NCI-H446 (cell line): ENCODE measurements around the gene PDCD1.
"Not testable (repeated sequence)": the region's sequence is repeated elsewhere in the genome, so short reads cannot be mapped to it uniquely, and the experiment has no call there.

ENCODE experiments used
- DNase-seq, 2 experiments: peaks; one replicate each; lab custom pipeline; 2025; lab: John Stamatoyannopoulos, UW

The PDCD1 gene

DNA sequence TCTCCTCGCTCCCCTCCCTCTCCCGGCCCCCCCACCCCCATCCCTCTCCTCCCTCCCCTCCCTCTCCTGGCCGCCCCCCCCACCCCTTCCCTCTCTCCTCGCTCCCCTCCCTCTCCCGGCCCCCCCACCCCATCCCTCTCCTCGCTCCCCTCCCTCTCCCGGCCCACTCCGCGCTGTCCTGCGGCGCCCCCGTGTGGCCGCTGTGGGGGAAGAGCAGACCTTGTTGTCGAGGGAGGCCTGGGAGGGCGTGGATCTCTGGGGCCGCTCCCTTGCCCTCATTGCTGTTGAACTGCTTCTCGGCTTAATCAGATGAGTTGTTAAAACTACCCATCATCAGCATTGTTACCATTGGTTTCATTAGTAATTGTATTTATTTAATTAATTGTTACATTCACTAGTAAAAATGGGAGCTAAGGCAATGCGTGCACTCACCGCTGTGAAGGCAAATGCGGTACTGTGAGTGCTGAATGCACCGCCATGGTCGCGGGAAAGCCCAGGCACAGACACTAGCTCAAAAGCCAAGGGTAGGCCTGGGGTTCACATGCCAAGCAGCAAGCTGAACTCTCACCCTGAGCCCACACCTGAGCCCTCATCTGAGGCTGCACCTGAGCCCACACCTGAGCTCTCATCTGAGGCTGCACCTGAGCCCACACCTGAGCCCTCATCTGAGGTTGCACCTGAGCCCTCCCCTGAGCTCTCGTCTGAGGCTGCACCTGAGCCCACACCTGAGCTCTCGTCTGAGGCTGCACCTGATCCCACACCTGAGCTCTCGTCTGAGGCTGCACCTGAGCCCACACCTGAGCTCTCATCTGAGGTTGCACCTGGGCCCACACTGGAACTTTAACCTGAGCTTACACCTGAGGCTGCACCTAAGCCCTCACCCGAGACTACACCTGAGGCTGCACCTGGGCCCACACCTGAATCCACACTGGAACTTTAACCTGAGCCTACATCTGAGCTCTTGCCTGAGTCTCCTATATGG is 19.6 kb upstream of the PDCD1 start:
- peak; percentile 66 to 80 for DNase-seq

DNA sequence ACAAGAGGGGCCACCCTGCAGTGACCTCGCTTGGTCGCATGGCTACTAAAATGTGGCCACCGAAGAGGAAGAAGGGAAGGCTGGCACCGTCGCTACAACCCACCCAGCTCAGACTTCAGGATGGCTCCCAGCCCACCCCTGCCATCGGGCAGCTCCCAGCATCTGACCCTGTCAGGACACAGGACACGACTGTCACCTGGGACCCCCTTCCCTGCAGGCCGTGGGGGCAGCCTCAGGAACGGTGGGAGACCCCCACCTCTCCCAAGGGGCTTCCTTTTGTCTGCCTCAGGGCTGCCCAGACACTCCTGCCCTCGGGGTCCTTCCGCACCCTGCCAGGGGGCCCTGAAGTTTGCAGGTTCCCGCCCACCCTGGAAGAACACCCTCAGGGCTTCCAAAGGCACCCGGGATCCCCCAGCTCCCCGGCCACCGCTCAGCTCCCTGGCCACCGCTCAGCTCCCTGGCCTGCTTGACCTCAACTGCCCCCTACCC is 18.5 kb upstream of the PDCD1 start:
- DNase-seq = no peak

DNA sequence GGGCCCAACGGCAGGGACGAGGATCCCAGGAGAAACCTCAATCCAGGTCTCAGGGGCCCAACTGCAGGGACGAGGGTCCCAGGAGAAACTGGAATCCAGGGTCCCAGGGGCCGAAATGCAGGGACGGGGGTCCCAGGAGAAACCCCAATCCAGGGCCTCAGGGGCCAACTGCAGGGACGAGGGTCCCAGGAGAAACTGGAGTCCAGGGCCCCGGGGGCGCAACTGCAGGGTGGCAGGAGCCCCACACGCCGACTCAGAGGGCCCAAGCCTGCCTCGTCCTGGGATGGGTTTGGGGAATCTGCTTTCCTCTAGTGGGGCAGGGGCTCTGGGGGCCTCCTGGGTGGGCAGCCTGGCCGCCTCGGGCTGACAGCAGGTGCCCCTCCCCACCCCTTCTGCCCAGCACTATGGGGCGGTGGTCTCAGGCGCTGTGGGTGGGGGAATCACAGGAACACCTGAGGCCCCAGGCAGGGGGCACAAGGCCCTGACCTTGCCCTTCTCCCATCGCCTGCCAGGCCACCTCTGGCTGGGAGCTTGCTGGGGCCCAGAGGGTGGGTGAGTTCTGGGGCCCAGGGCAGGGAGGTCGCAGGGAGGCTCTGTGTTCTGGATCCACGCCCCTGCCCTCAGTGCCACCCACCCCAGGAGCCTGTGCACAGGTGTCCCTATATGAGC is 18.0 kb upstream of the PDCD1 start:
- DNase-seq = no peak

DNA sequence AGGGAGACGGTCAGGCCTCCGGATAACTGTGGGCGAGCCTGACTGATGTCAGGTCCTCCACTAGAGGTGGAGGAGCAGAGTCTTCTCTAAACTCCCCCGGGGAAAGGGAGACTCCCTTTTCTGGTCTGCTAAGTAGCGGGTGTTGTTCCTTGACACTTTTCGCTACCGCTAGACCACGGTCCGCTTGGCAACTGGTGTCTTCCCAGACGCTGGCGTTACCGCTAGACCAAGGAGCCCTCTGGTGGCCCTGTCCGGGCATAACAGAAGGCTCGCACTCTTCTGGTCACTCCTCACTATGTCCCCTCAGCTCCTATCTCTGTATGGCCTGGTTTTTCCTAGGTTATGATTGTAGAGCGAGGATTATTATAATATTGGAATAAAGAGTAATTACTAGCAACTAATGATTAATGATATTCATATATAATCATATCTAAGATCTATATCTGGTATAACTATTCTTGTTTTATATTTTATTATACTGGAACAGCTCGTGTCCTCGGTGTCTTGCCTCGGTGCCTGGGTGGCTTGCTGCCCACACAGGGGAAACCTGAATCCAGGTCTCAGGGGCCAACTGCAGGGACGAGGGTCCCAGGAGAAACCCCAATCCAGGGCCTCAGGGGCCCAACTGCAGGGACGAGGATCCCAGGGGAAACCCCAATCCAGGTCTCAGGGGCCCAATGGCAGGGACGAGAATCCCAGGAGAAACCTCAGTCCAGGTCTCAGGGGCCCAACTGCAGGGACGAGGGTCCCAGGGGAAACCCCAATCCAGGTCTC is 17.2 kb upstream of the PDCD1 start:
- DNase-seq = not testable (repeated sequence)

DNA sequence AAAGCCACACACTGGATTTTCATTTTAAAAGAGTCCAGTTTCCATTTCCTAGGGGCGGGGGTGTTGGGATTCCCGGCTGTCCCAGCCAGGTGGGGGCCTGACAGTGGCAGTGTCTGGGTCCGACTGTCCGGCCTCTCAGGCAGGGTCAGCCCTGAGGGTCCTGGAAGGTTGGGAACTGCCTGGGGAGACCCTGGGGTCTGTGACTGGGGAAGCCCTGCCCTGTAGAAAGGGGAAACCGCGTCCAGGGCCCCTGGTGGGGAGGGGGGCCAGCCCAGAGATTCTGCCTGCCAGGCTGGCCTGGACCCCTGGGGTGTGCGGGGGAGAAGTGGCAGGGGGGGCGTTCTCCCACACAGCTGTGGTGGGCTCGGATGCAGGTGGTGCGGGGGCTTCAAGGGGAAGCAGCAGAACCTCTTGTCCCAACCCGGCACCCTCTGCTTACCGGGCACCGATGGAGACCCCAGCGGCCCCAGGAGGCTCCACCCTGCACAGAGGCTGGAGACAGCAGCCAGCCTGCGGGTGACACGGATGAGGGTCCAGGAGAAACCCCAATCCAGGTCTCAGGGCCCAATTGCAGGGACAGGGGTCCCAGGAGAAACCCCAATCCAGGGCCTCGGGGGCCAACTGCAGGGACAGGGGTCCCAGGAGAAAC is 15.7 kb upstream of the PDCD1 start:
- no peak for DNase-seq

DNA sequence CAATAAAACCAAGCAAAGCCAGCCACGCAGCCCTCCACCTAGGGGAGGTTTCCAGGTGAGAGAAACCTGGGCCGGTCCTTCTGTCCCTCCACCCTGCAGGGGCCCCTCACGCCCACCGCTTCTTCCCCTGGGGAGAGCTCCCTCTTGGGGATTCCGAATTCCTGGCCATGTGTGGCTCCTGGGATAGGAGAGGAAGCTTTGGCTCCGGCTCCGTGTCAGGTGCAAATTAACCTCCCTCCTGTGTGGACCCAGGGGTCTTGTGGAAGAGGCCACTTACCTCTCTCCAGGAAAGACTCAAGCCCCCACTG is 15.1 kb upstream of the PDCD1 start:
- no peak for DNase-seq

DNA sequence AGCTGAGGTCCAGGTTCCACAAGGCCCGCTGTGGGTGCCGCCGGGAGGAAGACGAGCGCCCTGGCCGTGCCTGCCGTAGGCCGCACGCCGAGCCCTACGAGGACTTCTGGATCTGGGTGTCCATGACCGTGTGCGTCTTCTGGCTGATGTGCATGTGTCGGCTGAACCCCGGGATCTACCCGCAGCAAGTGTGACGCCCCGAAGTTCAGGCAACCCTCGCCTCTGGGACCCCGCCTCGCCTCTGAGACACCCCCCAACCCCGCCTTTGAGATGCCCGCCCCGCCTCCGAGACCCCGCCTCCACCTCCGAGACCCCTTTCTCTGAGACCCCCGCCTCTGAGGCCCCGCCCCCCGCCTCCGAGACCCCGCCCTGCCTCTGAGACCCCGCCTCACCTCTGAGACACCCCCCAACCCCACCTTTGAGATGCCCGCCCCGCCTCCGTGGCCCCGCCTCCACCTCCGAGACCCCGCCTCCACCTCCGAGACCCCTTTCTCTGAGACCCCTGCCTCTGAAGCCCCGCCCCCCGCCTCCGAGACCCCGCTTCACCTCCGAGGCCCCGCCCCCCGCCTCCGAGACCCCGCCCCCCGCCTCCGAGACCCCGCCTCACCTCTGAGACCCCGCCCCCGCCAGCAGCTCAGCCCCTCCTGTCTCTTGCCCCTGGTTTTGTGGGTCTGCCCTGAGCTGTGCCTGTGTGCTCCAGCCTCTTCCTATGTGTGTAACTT is 14.5 kb upstream of the PDCD1 start:
- DNase-seq = no peak

DNA sequence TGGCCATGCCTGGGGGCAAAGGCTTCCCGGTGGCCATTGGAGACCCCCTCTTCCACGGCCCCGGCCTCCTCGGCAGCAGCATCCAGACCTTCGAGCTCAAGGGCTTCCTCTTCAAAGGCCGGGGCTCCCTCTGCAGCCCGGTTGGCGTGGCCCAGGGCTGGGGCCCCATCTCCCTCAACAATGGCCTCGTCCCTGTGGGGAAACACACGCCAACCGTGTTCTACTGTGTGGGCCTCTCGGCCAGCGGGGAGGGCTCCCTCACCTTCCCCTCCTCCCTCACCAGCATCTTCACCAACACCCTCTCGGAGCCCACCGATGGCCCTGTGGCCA is 13.6 kb upstream of the PDCD1 start:
- DNase-seq = no peak

DNA sequence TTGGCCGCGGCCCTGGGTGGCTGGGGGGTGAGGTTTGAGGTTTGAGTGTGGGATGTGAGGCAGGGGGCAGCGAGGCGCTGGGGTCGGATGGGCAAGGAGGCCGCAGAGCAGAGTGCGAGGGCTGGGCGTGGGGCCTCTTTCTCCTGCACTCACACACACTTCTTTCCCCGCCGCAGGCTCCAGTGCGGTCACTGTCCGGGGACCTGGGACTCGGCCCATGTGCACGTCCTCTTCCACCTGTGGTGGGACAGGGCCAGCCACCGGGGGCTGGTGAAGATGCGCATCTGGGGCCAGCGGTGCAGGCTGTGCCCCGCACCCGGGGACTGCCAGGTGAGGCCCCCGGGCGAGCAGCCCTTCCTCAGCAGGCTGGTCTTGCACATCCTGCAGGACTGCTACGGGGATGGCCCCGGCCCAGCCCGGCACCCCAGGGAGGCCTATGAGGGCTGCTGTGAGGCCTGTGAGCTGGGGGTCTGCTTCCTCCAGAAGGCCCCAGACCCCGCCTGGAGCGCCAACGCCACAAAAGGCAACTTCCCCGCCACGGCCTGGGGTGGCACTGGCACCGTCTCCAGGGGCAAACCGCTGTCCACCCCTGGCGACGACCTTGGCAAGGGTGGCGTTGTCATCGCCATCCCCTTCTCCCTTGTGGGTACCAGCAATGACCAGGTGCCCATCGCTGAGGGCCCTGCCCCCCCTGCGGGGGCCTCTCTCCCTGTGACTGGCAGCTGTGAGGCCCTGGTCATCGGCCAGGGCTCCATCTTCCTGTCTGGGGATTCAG is 13.0 kb upstream of the PDCD1 start:
- DNase-seq = no peak

DNA sequence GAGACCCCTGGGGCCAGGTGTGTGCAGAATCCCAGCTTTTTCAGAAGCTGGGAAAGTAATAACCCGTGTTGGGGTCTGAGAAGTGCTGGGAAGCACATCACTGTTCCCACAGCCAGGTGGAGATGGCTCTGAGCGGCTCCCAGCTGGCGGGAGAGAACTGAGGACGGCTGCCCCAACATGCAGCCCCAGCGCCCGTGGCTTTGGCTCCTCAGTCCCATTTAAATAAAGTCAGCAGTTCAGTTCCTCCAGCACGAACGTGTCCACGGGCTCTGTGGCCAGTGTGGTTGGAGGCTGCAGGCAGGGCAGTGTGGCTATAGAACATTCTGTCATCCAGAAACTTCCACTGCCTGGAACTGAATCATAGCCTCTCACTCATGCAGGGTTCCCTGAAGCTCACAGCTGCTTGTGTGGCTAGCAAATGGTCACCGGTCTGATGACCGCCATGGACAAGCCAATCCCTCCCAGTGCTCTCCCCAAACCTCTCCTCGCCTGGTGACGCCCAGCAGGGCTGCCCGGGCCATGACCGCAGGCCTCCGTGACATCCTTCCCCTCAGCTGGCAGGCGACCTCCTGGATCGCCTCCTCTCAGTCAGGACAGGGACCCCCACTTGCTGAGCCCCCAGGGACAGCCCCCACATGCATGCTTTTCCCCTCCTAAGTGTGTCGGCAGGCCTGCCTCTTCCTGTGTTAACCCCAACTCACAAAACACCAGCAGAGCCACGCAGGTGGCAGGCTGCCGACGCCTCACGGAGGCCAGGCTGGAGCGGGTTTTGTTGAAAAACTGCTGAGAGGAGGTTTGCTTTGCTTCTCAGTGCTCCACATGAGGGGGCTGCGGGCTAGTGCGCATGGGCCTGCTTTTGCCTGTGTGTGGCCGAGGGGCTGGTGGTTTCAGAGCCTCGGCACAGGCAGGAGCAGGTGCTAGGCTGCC is 12.2 kb upstream of the PDCD1 start:
- DNase-seq = no peak

DNA sequence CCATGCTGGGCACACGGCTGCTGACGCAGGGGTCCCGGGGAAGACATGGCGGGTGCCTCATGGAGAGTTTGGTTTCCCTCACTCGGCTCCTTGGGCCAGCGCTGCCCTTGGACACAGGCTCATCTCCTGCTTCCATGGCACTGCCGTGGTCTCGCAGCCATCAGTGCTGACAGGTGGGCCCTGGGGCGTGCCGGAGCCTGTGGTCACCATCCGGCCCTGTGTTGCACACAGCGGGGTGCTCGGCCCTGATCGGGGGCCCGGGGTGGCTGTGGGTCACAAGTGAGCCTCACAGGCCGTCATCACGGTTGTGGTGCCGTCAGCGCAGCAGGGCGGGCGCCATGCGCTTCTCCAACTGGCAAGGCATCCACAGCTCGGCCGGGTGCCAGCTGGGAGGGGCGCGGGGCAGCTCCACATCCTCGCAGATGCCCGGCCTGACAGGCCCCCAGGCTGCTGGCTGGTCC is 11.4 kb upstream of the PDCD1 start:
- peak; percentile 1 to 53 for DNase-seq

DNA sequence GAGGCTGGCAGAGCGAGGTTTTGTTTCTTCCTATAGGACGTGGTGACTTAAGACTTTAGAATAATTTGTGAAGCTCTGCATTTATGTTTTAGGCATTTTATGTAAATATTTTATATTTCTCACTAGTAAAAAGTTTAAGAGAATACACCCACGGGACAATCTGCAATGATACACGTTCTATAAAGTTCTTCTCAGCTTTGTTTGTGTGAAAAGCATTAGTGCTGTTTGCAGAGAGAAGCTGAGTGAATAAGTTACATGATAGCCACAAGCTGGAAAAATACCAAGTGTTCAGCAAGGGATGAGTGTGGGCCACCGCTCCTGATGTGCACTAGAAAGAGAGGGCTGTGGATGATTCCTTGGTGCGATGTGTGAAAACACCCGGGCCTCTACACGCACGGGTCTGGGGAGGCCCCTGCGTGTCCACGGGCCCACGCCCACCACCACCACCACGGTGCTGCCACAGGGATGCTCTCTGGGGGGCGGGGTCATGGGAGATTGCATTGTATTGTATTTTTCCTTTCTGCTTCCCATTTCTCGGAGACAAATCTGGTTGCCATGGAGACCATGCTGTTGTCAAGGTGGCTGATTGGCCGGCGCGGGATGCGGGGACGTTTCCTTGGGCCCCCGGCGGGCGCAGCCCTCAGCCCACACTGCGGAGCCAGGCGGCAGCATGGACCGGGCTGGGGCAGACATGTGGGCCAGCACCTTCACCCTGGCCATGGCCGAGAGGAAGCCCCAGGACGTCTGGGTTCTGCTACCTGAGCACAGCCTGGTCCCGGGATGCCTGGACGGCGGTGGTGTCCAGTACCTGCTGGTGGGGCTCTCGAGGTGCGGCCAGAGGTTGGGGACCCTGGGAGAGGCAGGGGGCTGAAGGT is 10.6 kb upstream of the PDCD1 start, which contains the start of gene RTP5:
Gene RTP5 (plus strand): TSS at position 643 of the 875 bp plus-strand sequence. CDS start 28 bp downstream, at position 671.
- DNase-seq = no peak

DNA sequence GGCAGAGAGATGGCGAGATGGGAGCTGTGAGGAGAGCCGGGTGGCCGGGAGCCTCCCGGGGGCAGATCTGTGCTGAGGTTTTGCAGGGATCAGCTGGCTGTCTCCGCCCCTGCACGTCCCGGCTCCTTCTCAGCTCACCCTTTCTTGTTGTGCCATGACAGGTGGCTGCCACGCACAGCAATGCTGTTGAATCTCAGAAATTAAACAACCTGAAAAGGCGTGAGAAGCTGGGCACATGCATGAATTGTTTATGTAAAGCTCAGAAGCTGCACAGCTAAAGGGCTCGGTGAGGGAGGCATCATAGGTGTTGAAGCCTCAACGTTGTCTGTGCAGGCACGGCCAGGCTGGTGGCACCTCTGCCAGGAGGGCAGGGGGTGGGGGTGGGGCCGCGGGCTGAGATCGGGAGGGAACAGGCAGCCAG is 10.0 kb upstream of the PDCD1 start:
- no peak for DNase-seq

DNA sequence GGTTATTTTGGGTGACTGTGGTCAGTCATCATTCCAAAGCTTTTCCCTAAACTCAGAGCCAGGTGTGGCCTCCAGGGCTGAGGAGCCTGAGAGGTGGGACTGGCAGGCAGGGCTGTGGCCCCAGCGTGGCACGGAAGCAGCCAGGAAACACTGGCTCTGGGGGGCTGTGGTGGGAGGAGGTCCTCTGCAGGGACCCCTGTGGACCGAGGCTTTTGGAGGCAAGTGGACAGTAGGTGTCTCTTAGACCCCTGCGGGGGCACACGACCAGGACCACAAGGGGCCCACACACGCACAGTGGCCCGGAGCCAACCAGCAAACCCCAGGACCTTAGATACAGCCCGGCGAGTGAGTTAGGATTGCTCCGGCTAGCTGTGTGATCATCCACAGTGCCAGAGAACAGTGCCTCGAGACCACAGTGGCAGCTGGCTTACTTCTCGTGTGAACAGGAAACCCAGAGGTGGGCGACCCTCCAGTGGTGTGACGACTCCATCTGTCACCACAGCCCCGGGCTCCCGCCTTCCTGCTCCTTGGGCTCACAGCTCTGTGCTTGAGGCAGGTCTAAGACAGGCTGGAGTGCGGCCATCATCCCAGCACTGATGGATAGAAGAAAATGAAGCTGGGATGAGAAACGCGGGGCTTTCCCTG is 9.2 kb upstream of the PDCD1 start:
- DNase-seq = no peak

DNA sequence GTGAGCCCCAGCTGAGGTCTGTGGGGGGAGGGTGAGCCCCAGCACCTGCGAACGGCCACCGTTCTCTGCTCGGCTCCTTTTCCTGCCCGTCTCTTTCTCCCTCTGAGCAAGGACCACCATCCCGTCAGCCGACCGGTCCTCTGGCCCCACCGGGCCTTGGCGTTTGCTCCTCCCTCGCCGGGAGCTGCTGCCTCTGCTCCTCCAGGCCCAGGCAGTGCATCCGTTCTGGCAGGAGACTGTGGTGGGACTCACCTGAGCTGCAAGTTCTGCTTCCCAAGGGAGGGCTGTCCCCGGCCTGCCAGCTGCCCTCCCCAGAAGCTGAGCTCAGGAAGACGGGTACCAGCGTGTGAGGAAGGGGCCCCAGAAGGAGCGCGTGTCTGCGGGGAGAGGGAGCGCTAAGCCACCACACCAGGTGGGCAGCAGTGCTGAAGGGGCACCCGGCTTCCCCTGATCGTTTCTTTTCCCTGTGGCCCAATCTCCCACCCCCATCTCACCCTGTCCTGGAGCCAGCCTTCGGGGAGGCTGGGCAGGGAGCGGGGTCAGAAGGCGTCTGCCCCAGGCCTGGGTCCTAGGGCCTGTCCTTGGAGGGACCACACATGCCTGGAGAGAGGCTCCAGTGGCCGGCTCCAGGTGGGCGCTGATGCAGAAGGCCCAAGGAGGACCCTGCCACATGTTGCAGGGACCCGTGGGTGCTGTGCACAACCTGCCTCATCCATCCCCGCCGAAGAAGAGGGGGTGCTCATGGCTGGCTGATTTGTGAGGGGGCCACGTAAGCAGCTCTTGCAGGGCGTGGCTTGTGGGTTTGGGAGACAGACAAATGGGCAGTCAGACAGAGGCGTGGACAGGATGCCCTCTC is 8.3 kb upstream of the PDCD1 start:
- DNase-seq = no peak

DNA sequence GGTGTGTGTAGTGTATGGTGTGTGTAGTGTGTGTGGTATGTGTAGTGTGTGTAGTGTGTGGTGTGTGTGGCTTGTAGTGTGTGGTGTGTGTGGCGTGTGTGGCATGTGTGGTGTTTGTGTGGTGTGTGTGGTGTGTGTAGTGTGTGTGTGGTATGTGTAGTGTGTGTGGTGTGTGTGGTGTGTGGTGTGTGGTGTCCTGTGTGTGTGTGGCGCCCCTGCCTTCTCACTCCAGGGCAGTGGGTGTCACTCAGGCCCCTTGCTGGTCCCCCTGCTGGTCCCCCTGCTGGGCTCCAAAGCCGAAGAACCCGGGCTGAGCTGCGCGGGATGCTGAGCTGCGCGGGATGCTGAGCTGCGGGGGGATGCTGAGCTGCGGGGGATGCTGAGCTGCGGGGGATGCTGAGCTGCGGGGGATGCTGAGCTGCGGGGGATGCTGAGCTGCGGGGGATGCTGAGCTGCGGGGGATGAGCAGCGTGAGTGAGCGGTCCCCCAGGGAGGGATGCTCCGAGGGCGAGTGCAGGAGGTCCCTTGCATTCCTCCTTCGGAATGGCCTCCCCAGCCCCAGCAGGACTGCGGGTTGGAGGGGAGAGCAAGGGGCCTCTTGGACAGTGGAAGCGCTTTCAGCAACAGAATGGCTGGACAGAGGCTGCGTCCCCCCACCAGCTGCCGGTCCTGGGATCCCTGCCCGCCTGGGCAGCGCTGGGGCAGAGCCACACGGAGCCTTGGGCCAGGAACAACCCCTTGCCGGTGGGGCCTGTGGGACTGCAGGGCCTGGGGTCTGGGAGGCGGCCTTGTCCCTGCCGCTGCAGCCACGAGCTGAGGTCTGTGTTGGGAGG is 7.5 kb upstream of the PDCD1 start:
- DNase-seq = no peak
